Activated CD4-positive, CD25-positive, alpha-beta regulatory T cell treated with anti-CD3 and anti-CD28 coated beads, Interleukin-2, amount 50 U/mL, for 72 hours (primary cell): Measurements from ENCODE around the gene ADAMTS3.
"Not testable (repeated sequence)": the region's sequence is repeated elsewhere in the genome, so short reads cannot be mapped to it uniquely, and the experiment has no call there.

ENCODE experiments used
- DNase-seq: peaks from one replicate; pipeline ENCODE4 v3.0.0; 2021

ADAMTS3 gene

DNA sequence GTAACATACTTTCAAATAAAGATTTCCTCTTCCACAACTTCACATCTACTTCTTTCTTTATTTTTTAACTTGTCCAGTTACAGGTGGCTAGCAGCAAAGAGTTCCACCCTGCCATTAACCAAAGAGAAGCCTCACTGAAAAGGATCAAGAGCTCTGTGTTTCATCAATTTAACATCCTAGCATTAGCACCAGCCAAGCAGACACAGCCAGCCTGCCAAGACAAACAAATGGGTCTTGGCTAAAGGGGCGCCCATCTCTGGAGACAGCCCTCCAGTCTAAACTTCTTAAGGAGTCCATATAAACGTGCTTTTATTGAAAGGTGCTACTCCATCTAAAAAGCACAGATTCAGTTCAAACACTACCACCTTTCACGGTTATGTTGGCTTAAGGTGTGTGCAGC lies 105.3 kb downstream of the ADAMTS3 start:
- DNase-seq = no peak

DNA sequence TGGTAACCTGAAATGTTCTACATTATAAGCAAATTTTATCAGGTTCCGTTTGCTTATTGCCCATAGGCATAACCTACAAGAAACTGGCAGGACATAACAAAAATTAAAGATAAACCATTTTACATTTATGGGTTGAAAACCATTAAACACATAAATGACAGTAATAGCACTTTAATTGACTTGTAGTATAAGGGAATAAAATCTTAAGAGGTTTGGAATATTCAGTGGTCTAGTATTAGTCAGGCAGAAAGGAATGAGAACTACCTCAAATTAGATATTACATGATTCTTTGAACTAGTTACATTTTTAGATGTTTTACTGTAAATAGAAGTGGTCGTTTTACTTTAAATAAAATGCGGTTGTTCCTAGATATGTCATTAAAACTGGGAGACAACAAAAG lies 111.9 kb downstream of the ADAMTS3 start:
- no peak for DNase-seq

- no peak for DNase-seq
Measured at GRCh38 chr4:72451349-72451748, 117.7 kb downstream of the ADAMTS3 start.

DNA sequence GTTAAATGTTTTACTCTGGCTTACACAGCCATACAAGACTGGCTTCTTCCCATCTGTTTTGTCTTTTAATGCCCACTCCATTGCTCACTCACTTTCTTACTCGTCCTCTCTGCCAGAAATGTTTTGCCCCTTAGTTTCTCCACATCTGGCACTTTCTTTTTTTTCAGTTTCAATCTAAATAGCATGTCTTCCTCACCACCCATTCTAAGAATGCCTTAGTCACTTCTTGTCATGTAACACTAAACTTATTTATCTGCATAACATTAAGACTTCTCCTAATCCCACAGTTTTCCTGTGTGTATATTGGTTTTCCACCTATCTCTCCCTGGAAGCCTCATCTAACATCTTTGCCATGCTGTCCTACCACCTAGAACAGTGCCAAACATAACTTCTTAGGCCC lies 119.3 kb downstream of the ADAMTS3 start:
- no peak for DNase-seq

DNA sequence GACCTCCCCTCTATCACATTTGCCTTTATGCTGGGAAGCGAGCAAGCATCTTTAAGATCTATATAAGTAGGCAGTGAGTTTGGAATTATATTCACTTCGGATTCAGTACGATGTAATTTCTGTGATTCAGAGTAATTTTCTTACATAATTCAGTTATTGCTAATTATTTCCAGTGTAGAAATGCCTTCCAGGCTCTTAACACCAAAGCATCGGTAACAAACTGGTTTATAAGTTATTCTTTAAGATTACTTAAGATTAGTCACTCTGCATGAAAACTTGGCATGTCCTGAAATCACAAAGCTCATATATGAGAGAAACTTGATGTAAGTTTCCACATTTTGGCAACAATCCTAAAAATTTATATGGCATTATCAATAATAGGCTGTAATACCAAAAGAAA lies 120.8 kb downstream of the ADAMTS3 start:
- DNase-seq = no peak

- DNase-seq = no peak
Measured at GRCh38 chr4:72446353-72447055, 122.5 kb downstream of the ADAMTS3 start.

DNA sequence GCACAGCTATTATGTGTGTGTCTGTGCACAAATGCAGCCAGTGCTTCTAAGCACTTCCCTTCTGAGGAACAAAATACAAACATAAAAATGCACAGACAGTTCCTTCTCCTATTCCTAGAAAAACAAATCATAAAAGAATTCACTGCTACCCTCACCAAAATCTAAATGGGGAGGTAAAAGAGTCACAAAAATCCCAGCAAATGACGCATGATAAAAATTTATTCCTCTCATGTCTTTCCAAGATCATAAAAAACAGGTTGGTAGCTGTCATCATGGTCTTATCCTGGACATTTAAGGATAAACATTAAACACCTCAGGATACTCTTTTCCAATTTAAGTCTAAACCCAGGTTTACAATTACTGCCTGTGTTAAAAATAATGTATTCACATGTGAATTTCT lies 124.9 kb downstream of the ADAMTS3 start:
- no peak for DNase-seq

- no peak for DNase-seq
Measured at GRCh38 chr4:72442715-72443114, 126.3 kb downstream of the ADAMTS3 start.

DNA sequence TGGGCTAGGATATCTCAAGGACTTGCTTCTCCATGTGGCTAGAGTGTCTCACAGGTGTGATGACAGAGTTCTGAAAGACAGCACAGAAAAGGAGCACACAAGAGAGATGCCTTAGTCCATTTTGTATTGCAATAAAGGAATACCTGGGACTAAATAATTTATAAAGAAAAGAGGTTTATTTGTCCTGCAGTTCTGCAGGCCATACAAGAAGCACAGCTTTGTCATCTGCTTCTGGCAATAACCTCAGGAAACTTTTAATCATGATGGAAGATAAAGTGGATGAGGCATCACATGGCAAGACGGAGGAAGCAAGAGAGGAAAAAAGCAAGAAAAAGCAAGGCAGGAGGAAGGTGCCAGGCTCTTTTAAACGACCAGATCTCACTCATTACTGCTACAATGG lies 126.9 kb downstream of the ADAMTS3 start:
- DNase-seq = no peak

GRCh38 chr4:72440386-72440785 lies 128.6 kb downstream of the ADAMTS3 start:
- DNase-seq = no peak

DNA sequence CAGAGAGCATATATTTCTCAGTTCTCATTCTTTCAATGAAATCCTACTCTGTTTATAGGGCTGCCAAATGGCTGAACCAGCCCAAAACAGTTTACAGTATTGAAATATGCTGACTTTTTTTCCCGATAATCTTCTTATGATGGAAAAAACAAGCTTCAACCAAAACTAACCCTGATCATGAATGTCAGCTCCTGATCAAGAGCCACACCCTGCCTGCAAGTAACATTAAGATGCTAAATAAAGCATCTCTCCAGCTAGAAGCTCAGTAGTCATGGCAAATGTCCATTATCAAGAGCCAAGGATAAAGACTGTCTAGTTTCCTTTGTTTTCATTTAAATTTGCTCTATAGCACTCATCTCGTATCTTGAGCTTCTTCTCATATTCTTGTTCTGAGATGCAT lies 136.0 kb downstream of the ADAMTS3 start:
- no peak for DNase-seq

DNA sequence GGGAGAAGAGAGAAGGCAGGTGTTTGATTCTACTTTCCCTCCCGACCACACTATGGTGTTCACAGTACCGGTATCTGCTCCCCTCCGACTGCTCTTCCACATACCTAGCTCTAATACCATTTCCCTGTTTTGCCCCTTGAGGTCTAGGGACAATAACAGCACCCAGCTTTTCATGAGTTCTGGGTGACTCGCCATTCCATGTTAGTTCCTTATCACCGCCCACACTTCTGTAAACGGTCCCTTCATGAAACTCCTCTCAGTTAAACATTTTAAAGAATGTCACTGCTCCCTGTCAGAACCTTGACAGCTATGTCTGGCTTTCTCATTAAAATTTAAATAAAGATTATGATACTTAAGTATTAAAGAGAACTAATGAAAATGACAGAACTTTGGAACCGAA lies 136.7 kb downstream of the ADAMTS3 start:
- no peak for DNase-seq

DNA sequence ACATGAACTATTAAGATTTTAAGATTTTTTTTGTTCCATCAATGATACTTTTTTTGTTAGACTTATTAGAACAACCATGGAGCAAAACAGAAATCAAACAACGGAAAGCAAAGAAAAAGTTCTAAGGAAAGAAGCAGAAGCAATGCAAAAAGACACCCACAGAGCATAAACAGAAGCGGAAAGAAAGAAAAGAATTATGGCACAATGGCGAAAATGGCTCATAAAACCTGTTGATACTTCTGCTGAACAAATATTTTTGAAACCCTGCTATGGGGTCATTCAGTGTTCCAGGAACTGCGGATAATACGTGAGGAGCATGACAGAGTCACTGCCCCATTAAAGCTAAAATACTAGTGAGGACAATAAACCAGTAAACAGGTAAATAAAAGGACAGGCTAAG lies 138.0 kb downstream of the ADAMTS3 start:
- DNase-seq = no peak

- no peak for DNase-seq
Measured at GRCh38 chr4:72430050-72430449, 139.0 kb downstream of the ADAMTS3 start.

DNA sequence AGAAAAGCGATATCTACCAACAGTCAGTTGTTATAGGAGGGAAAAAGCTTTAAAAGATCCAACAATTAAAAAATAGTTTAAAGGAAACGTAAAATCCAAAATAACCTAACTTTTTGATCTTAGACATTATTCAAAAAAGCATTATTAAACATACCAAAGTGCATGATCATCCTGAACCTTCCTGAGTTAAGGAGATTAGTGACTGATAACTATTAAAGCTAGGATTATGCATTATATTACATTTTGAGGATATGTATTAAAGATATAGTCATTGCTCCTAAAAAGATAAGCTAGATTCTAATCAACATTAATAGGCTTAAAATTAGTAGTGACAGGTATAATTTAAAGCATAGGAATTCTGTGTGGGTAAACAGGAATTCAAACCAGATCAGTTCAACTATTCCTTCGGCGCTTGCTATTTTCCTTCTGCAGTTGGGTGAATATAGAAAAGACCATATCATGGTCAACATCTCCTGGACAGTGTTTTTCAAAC lies 139.6 kb downstream of the ADAMTS3 start:
- DNase-seq = no peak

- DNase-seq = no peak
Measured at GRCh38 chr4:72427057-72427456, 142.0 kb downstream of the ADAMTS3 start.

GRCh38 chr4:72425908-72426307 lies 143.1 kb downstream of the ADAMTS3 start:
- not testable (repeated sequence) for DNase-seq

DNA sequence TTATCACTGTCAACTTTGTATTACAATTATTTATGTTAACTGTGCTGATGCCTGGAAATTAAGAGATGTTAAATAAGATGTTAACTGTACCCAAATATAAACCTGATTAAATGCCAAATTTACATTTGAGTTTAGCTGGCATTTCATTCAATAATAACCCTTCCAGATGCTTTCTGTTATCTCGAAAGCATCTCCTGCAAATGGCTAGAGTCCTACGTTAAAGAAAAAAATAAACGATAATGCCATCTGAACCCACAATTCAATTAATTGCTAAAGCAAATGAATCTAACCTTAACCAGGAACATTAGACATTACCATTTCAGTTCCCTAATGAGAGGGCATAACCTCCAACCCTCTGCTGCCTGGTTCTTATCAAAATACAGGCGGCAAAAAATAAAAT lies 145.0 kb downstream of the ADAMTS3 start:
- no peak for DNase-seq

GRCh38 chr4:72422416-72422815 lies 146.6 kb downstream of the ADAMTS3 start:
- DNase-seq = no peak

GRCh38 chr4:72418458-72418857 lies 150.6 kb downstream of the ADAMTS3 start:
- no peak for DNase-seq

- DNase-seq = no peak
Measured at GRCh38 chr4:72410158-72410557, 158.9 kb downstream of the ADAMTS3 start.

GRCh38 chr4:72408568-72408967 lies 160.5 kb downstream of the ADAMTS3 start:
- no peak for DNase-seq

GRCh38 chr4:72405417-72405816 lies 163.6 kb downstream of the ADAMTS3 start:
- no peak for DNase-seq

- no peak for DNase-seq
Measured at GRCh38 chr4:72397314-72397713, 171.7 kb downstream of the ADAMTS3 start.

GRCh38 chr4:72394012-72394663 lies 174.9 kb downstream of the ADAMTS3 start:
- DNase-seq = no peak
